GM12892 (cell line): ENCODE results near the gene TMCC1.

Source experiments
- POLR2AphosphoS5 ChIP-seq: IDR thresholded peaks from 2 replicates; pipeline ENCODE4 v1.6.1; 2011; ENCODE audit warnings: low read depth, low read length, control low read depth
- TAF1 ChIP-seq: IDR thresholded peaks from 2 replicates; pipeline ENCODE4 v1.6.1; 2011; ENCODE audit warnings: low read depth, mild to moderate bottlenecking, control low read depth, low read length, borderline replicate concordance

GRCh38 chr3:129736070-129736469, 157.4 kb downstream of the TMCC1 start:
- no peak for TF ChIP-seq TAF1
- TF ChIP-seq POLR2AphosphoS5 = no peak
